Measurements from ENCODE around the gene APBA2. TPM values are rescaled to one million over a fixed set of nuclear protein-coding genes. Genes with fewer than 3 reads are reported as not detected.
A peak's percentile ranks its signal among the peaks of the same experiment; 100 is the strongest.

The APBA2 gene
- total RNA-seq, 1 donor = 4.7 TPM

DNA sequence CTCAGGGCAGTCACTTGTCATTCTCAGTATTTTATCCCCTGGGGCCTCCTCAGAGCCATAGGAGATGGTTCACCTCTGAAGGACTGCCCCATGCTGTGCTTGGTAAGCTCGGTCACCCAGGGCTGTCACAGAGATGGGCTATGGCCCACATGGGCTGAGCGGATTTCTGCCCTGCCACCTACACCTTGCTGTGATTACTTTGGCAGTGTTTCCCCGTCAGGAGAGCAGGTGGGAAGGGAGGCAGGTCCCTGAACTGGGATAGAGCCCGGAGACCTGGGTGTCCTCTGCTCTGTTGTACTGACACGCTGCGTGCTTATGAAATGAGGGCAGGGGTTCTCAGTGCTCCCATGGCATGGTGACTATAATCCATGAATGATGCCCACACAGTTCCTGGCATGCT, 48.9 kb downstream of the APBA2 start:
- H3K4me3 ChIP-seq (ENCODE audit: low read depth, low read length) = no peak overlapping the region

DNA sequence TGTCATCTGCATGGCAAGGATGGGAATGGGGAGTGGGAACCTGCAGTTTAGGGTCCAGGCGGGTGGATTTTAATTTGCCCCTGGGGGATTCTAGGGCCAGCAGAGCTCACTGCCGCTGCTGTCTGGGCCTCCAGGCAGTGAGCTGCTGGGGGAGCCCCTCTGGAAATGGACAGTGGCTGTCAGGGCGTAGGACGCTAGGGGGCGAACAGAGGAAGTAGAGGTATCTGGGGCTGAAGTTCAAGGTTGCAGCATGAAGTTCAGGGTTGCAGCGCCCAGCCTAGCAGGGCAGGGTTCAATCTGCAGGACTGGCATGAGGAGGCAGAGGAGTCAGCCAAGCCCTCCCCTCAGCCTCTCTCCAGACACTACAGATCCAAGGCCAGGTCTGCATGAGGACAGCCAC, 49.5 kb downstream of the APBA2 start:
- TF ChIP-seq, protein P1, sequence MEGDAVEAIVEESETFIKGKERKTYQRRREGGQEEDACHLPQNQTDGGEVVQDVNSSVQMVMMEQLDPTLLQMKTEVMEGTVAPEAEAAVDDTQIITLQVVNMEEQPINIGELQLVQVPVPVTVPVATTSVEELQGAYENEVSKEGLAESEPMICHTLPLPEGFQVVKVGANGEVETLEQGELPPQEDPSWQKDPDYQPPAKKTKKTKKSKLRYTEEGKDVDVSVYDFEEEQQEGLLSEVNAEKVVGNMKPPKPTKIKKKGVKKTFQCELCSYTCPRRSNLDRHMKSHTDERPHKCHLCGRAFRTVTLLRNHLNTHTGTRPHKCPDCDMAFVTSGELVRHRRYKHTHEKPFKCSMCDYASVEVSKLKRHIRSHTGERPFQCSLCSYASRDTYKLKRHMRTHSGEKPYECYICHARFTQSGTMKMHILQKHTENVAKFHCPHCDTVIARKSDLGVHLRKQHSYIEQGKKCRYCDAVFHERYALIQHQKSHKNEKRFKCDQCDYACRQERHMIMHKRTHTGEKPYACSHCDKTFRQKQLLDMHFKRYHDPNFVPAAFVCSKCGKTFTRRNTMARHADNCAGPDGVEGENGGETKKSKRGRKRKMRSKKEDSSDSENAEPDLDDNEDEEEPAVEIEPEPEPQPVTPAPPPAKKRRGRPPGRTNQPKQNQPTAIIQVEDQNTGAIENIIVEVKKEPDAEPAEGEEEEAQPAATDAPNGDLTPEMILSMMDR (IDR thresholded peaks at IDR 0.05; ENCODE audit: insufficient read depth, low read depth, low read length) = peak; percentile 31
- no peak overlapping the region for H3K4me3 ChIP-seq (ENCODE audit: low read depth, low read length)
- no peak for DNase-seq (ENCODE audit: low read depth)

More for the DNA sequence above, 48.9 kb downstream of the APBA2 start:
- TF ChIP-seq, protein P1 (IDR thresholded peaks at IDR 0.05; ENCODE audit: insufficient read depth, low read depth, low read length) = no peak
- no peak for DNase-seq (ENCODE audit: low read depth)

DNA sequence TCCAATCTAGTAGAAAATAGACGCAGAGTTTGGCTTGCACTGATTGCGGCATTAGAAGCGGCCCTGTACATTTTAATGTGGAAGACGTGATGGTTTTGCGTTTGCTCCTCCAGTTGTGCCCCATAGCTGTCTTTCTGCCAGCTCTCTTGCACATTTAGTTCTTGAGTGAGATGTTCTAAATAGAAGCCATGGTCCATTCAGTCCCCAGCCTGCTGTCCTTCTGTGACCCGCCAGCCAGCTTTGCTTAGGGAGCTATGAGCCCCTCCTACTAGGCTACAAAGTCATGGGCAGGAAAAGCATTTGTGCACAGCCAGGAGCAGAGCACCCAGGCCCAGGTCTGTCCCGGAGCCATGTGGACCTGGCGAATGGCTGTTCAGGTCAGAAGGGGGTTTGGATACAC, 50.3 kb downstream of the APBA2 start:
- TF ChIP-seq, protein P1 (IDR thresholded peaks at IDR 0.05; ENCODE audit: insufficient read depth, low read depth, low read length) = no peak
- DNase-seq (ENCODE audit: low read depth) = no peak
- H3K4me3 ChIP-seq (ENCODE audit: low read depth, low read length) = no peak overlapping the region

DNA sequence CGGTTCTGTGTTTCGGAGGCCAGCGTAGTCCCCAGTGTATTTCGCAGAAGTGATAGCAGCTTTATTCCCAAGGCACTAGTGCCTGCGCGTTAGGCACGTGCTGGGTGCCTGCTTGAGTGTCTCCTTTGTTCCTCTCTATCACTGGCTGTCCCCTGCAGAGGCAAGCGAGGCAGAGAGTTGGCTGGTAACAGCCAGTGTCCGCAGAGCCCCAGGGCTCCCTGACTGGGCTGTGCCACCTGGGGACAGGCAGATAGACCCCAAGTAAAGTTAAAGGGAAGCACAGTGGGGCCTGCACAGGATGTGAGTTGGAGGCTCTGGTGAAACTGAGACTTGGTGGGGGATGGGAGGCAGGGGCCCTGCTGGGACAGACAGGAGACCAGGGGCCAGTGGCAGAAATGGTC, 50.7 kb downstream of the APBA2 start:
- no peak overlapping the region for H3K4me3 ChIP-seq (ENCODE audit: low read depth, low read length)
- TF ChIP-seq, protein P1 (IDR thresholded peaks at IDR 0.05; ENCODE audit: insufficient read depth, low read depth, low read length) = no peak
- DNase-seq (ENCODE audit: low read depth) = no peak

DNA sequence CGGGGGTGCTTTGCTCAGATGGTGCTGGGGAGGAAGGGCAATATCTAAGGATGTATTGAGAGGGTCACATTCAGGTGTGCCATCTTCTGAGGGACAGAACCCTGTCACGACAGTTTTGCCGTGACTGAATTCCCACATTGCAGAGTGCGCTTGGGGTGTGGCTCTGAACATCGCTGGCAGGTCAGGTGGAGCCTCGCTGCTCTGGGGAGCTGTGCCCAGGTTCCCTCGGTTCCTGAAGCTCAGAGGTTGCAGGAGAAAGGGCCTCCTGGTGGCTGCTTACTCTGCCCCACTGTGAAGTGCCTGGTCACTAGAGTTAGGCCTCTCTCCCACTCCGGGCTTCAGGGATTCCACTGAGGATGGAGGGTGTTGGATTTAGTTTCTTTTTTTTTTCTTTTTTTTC, 51.5 kb downstream of the APBA2 start:
- H3K4me3 ChIP-seq (ENCODE audit: low read depth, low read length) = no peak overlapping the region
- no peak for DNase-seq (ENCODE audit: low read depth)
- TF ChIP-seq, protein P1 (IDR thresholded peaks at IDR 0.05; ENCODE audit: insufficient read depth, low read depth, low read length) = no peak

DNA sequence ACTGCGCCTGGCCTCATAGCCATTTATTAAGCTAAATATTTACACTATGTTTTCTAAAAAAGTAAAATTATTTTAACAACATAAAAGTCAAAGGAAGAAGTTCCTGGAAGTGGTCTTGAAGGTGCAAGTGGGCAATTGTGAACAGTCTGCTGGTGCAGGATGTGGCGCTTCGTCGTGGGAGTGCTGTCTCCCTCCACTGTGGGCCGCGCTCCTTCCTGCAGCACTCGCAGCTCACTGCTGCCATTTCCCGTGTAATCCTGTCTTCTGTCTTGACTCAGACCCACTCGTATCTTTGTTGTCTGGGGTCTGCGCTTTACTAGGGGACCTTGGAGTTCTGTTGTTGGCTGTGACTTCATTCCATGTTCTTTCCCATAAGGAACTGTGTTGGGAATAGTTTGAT, 56.3 kb downstream of the APBA2 start:
- no peak overlapping the region for H3K4me3 ChIP-seq (ENCODE audit: low read depth, low read length)
- TF ChIP-seq, protein P1 (IDR thresholded peaks at IDR 0.05; ENCODE audit: insufficient read depth, low read depth, low read length) = no peak
- DNase-seq (ENCODE audit: low read depth) = no peak

DNA sequence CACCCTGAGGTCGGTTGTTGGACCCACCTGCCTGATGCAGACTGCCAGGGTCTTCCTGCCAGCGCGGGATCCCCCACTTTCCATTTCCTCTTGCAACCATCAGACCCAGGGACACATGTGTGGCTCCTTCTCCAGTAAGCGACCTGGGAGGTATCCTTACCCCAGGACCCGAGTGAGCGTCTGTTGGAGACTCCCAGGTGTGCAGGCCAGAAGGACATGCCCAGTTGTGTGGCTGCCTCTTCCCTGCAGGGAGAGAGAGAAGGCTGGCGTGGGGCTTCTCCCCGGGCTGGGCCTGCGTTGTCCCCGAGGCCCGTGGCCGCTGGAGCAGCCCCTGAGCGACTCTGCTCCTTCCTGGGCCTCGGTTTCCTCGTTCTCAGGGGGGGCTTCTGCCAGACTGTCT, 56.8 kb downstream of the APBA2 start:
- TF ChIP-seq, protein P1 (IDR thresholded peaks at IDR 0.05; ENCODE audit: insufficient read depth, low read depth, low read length) = no peak
- DNase-seq (ENCODE audit: low read depth) = no peak
- no peak overlapping the region for H3K4me3 ChIP-seq (ENCODE audit: low read depth, low read length)
